ENCODE measurements around the gene NDUFS8. TPM values are rescaled to one million over a fixed set of nuclear protein-coding genes. Genes with fewer than 3 reads are reported as not detected.

The NDUFS8 gene
- total RNA-seq, 1 donor from 2014 or later, result 95.5 TPM

GRCh38 chr11:68052137-68052873, 21.8 kb downstream of the NDUFS8 start:
- Histone ChIP-seq H3K27me3 (ENCODE audit: low read depth) (no peaks in the 10 kb centered on the region), H3K9me3 (no peaks in the 10 kb centered on the region), H3K36me3 (peaks cover 64% of the 10 kb centered on the region), H3K27ac (no peak overlapping the region), H3K4me1 (no peaks in the 10 kb centered on the region), H3K4me3 (no peak overlapping the region)
- ATAC-seq, result no peak
- no peak for DNase-seq
- intact Hi-C loops (cut with DNase I), result no loop called here
- TF ChIP-seq, protein P1, sequence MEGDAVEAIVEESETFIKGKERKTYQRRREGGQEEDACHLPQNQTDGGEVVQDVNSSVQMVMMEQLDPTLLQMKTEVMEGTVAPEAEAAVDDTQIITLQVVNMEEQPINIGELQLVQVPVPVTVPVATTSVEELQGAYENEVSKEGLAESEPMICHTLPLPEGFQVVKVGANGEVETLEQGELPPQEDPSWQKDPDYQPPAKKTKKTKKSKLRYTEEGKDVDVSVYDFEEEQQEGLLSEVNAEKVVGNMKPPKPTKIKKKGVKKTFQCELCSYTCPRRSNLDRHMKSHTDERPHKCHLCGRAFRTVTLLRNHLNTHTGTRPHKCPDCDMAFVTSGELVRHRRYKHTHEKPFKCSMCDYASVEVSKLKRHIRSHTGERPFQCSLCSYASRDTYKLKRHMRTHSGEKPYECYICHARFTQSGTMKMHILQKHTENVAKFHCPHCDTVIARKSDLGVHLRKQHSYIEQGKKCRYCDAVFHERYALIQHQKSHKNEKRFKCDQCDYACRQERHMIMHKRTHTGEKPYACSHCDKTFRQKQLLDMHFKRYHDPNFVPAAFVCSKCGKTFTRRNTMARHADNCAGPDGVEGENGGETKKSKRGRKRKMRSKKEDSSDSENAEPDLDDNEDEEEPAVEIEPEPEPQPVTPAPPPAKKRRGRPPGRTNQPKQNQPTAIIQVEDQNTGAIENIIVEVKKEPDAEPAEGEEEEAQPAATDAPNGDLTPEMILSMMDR (IDR thresholded peaks at IDR 0.05), result no peak

GRCh38 chr11:68053117-68053516, 22.6 kb downstream of the NDUFS8 start:
- Histone ChIP-seq H3K36me3 (peaks cover 62% of the 10 kb centered on the region), H3K4me1 (no peaks in the 10 kb centered on the region), H3K4me3 (no peak overlapping the region), H3K9me3 (no peaks in the 10 kb centered on the region), H3K27ac (no peak overlapping the region), H3K27me3 (ENCODE audit: low read depth) (no peaks in the 10 kb centered on the region)
- ATAC-seq (no peak), DNase-seq (no peak)
- intact Hi-C loops (cut with DNase I), result no loop called here
- TF ChIP-seq, protein P1 (IDR thresholded peaks at IDR 0.05), result no peak

- intact Hi-C loops (cut with DNase I), result no loop called here
- peaks cover 62% of the 10 kb centered on the region for H3K36me3 ChIP-seq
These were observed 23.7 kb downstream of the NDUFS8 start for GRCh38 chr11:68053981-68054812.

DNA sequence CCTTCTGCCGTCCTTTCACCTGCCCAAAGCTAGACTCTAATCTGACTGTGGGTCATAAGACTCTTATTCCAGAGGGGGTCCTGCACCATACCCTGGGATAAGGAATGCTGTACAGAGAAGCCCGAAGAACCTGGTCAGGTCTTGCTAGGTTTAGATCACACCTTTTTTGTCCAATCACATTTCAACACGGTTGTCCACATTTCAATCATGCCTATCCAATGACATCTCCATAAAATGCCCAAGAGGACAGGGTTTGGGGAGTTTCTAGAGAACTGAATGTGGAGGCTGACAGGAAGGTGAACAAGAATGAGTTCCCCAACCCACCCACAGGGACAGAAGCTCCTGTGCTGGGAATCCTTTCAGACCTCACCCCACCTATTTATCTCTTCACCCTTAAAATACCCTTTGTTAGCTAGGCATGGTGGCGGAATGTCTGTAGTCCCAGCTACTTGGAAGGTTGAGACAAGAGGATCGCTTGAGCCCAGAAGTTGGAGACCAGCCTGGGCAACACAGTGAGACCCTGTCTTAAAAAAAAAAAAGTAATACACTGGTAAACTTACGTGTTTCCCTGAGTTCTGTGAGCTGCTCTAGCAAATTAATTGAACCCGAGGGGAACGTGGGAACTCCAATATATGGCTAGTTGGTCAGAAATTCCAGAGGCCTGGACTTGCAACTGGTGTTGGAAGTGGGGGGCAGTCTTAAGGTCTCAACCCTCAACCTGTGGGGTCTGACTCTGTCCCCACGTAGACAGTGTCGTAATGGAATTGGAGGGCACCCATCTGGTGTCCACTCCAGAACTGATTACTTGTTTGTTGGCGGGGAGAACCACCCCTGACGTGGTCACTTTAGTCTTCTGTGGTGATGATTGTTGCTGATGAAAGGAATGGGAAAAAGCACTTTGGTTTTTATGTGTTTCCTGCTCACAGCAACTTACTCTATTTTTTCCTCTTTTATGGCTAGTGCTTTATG, 26.1 kb downstream of the NDUFS8 start:
- no peak for DNase-seq
- TF ChIP-seq, protein P1 (IDR thresholded peaks at IDR 0.05), result no peak
- H3K9me3 ChIP-seq, result no peaks in the 10 kb centered on the region
- no peaks in the 10 kb centered on the region for H3K27me3 ChIP-seq (ENCODE audit: low read depth)
- H3K27ac ChIP-seq, result no peak overlapping the region
- H3K36me3 ChIP-seq, result peaks cover 54% of the 10 kb centered on the region
- H3K4me1 ChIP-seq, result no peaks in the 10 kb centered on the region
- intact Hi-C loops (cut with DNase I), result no loop called here
- ATAC-seq, result no peak
- no peak overlapping the region for H3K4me3 ChIP-seq

More at GRCh38 chr11:68053981-68054812, 23.7 kb downstream of the NDUFS8 start:
- Histone ChIP-seq H3K9me3 (no peaks in the 10 kb centered on the region), H3K4me3 (no peak overlapping the region), H3K27ac (no peak overlapping the region), H3K4me1 (no peaks in the 10 kb centered on the region), H3K27me3 (ENCODE audit: low read depth) (no peaks in the 10 kb centered on the region)
- ATAC-seq (no peak), DNase-seq (no peak)
- TF ChIP-seq, protein P1 (IDR thresholded peaks at IDR 0.05), result no peak

GRCh38 chr11:68057807-68058206, 27.3 kb downstream of the NDUFS8 start:
- TF ChIP-seq, protein P1 (IDR thresholded peaks at IDR 0.05), result no peak
- Histone ChIP-seq H3K4me1 (no peaks in the 10 kb centered on the region), H3K27ac (no peak overlapping the region), H3K9me3 (no peaks in the 10 kb centered on the region), H3K4me3 (no peak overlapping the region), H3K36me3 (peaks cover 56% of the 10 kb centered on the region), H3K27me3 (ENCODE audit: low read depth) (no peaks in the 10 kb centered on the region)
- DNase-seq, result no peak
- no peak for ATAC-seq
- intact Hi-C loops (cut with DNase I), result no loop called here

Data from lower lobe of right lung (tissue), 2 donors.